Thoracic aorta (tissue), 2 donors: ENCODE results near the gene GIPC3. TPM values are rescaled to one million over a fixed set of nuclear protein-coding genes. Genes with fewer than 3 reads are reported as not detected.

Source experiments
- ATAC-seq: fragments of 150-250 bp; one replicate; pipeline ENCODE4 v1.8.0; 2017; ENCODE audit warnings: low read depth; ENCODE audit not compliant: insufficient number of reproducible peaks, low FRiP score
- DNase-seq: peaks from one replicate; pipeline ENCODE4 v3.0.0-alpha.2; 2020; ENCODE audit warnings: low spot score
- H3K27ac ChIP-seq, 2 donors: fragments of 200-600 bp; sonication (generic); 1 replicate in 1 of 2; 2 replicates in 1 of 2; pipeline ENCODE4 v1.5.1; 2016; ENCODE audit warnings: mild to moderate bottlenecking in 2 of 2, moderate library complexity in 2 of 2
- H3K27me3 ChIP-seq: fragments of 200-600 bp; sonication (generic); replicated peaks from 2 replicates; pipeline ENCODE4 v1.6.0; 2016; ENCODE audit warnings: mild to moderate bottlenecking; ENCODE audit not compliant: insufficient read depth
- H3K36me3 ChIP-seq: fragments of 200-600 bp; sonication (generic); one replicate; pipeline ENCODE4 v1.5.1; 2016
- H3K4me1 ChIP-seq, 2 donors: fragments of 200-600 bp; sonication (generic); 1 replicate in 1 of 2; 2 replicates in 1 of 2; pipeline versions ENCODE4 v1.5.1 to v1.6.0; 2016; ENCODE audit warnings: low read depth in 2 of 2, mild to moderate bottlenecking in 1 of 2; ENCODE audit not compliant: control insufficient read depth in 1 of 2
- H3K4me3 ChIP-seq: fragments of 200-600 bp; sonication (generic); 2 replicates; pipeline ENCODE4 v1.5.1; 2016; ENCODE audit warnings: mild to moderate bottlenecking
- H3K9me3 ChIP-seq: fragments of 200-600 bp; sonication (generic); 2 replicates; pipeline ENCODE4 v1.5.1; 2016
- CTCF ChIP-seq: fragments of 200-600 bp; sonication (generic); IDR thresholded peaks from one replicate; pipeline ENCODE4 v1.5.1; 2019; ENCODE audit warnings: antibody characterized with exemption
- total RNA-seq, 2 donors: library from RNA; depleted of rRNA; stranded (reverse); fragments of >200 nt; gene quantifications; one replicate each; pipeline versions ENCODE4 v1.1.0 to v1.2.3, GENCODE V29; 2016

Gene GIPC3
- total RNA-seq, 2 donors from 2014 or later, result 1.1 to 1.6 TPM

GRCh38 chr19:3617463-3617862 lies 32.2 kb downstream of the GIPC3 start:
- DNase-seq (no peak), ATAC-seq (no peak)
- Histone ChIP-seq H3K36me3 (peaks cover 19% of the 10 kb centered on the region), H3K4me1 (peaks cover 3 to 4% of the 10 kb centered on the region in 2 donors), H3K27me3 (no peaks in the 10 kb centered on the region), H3K27ac (no peak overlapping the region), H3K4me3 (no peak overlapping the region), H3K9me3 (no peaks in the 10 kb centered on the region)
- TF ChIP-seq CTCF, result no peak

GRCh38 chr19:3618144-3618810 lies 33.0 kb downstream of the GIPC3 start:
- Histone ChIP-seq H3K4me3 (peak overlapping the region; percentile 22), H3K27ac (no peak overlapping the region), H3K9me3 (no peaks in the 10 kb centered on the region), H3K4me1 (peaks cover 3 to 4% of the 10 kb centered on the region in 2 donors), H3K27me3 (no peaks in the 10 kb centered on the region), H3K36me3 (peaks cover 19% of the 10 kb centered on the region)
- ATAC-seq (no peak), DNase-seq (no peak)
- peak; percentile 99 for TF ChIP-seq CTCF

GRCh38 chr19:3618811-3619630 lies 33.7 kb downstream of the GIPC3 start:
- no peaks in the 10 kb centered on the region for H3K9me3 ChIP-seq
- no peaks in the 10 kb centered on the region for H3K27me3 ChIP-seq
- DNase-seq (no peak), ATAC-seq (no peak)
- TF ChIP-seq CTCF, result no peak
- H3K4me3 ChIP-seq, result no peak overlapping the region
- H3K36me3 ChIP-seq, result peaks cover 19% of the 10 kb centered on the region
- H3K27ac ChIP-seq, result no peak overlapping the region
- peaks cover 3 to 7% of the 10 kb centered on the region in 2 donors for H3K4me1 ChIP-seq

GRCh38 chr19:3619631-3620012 lies 34.3 kb downstream of the GIPC3 start:
- no peaks in the 10 kb centered on the region for H3K27me3 ChIP-seq
- peaks cover 19% of the 10 kb centered on the region for H3K36me3 ChIP-seq
- H3K4me1 ChIP-seq, result peaks cover 3 to 13% of the 10 kb centered on the region in 2 donors
- H3K9me3 ChIP-seq, result no peaks in the 10 kb centered on the region
- no peak for DNase-seq
- ATAC-seq, result no peak
- TF ChIP-seq CTCF, result no peak
- H3K27ac ChIP-seq, result no peak overlapping the region
- H3K4me3 ChIP-seq, result no peak overlapping the region

- Histone ChIP-seq H3K4me3 (no peak overlapping the region), H3K27me3 (no peaks in the 10 kb centered on the region), H3K4me1 (peaks cover 9 to 19% of the 10 kb centered on the region in 2 donors), H3K36me3 (peaks cover 18% of the 10 kb centered on the region), H3K9me3 (no peaks in the 10 kb centered on the region), H3K27ac (no peak overlapping the region)
- TF ChIP-seq CTCF, result no peak
- DNase-seq, result no peak
- no peak for ATAC-seq
Measured at GRCh38 chr19:3620145-3620816, 35.0 kb downstream of the GIPC3 start.
